Panc1 (cell line): ENCODE results near the gene FOXD4. TPM values are rescaled to one million over a fixed set of nuclear protein-coding genes. Genes with fewer than 3 reads are reported as not detected.
"Not testable (repeated sequence)": the region's sequence is repeated elsewhere in the genome, so short reads cannot be mapped to it uniquely, and the experiment has no call there.

ENCODE experiments used
- ATAC-seq: fragments of 200-7000 bp; cut with Tn5 transposase; 2 replicates; pipeline ENCODE4 v1.9.1; 2020; ENCODE audit warnings: mild to moderate bottlenecking, moderate library complexity
- BruUV-seq: library from RNA; stranded (reverse); fragments of 400-500 nt; replicated peaks from 2 replicates; lab custom pipeline; 2021; lab: Mats Ljungman, UMichigan
- CTCF ChIA-PET: fragments of 300-600 bp; sonication (Branson Sonifier 250); formaldehyde crosslinking; loops from one replicate; lab custom pipeline; 2022; ENCODE audit warnings: antibody characterized with exemption; lab: Charles Lee
- POLR2A ChIA-PET: fragments of 300-600 bp; sonication (Branson Sonifier 250); formaldehyde crosslinking; loops from one replicate; lab custom pipeline; 2022; ENCODE audit warnings: antibody characterized with exemption; lab: Charles Lee
- DNase-seq: peaks from one replicate; pipeline ENCODE4 v3.0.0-alpha.2; 2010; ENCODE audit warnings: low read depth, low spot score
- H3K27ac ChIP-seq: 2 replicates; pipeline ENCODE4 v1.5.1; 2011; ENCODE audit warnings: mild to moderate bottlenecking, low read length, inconsistent platforms
- H3K27me3 ChIP-seq: fragments of 200-500 bp; sonication (Bioruptor generic); 2 replicates; pipeline ENCODE4 v1.6.0; 2014; ENCODE audit warnings: low read length, inconsistent platforms; ENCODE audit not compliant: control insufficient read depth, insufficient read depth
- H3K36me3 ChIP-seq: fragments of 200-500 bp; sonication (Bioruptor generic); 2 replicates; pipeline ENCODE4 v1.5.1; 2014; ENCODE audit warnings: inconsistent platforms, mild to moderate bottlenecking, low read length, moderate library complexity; ENCODE audit not compliant: control insufficient read depth, insufficient read depth
- H3K4me1 ChIP-seq: 2 replicates; pipeline ENCODE4 v1.5.1; 2011; ENCODE audit warnings: inconsistent platforms, mild to moderate bottlenecking, low read length, moderate library complexity; ENCODE audit not compliant: control insufficient read depth, insufficient read depth
- H3K4me3 ChIP-seq, 2 experiments: 2 replicates each; pipeline ENCODE4 v1.5.1; 2011 to 2012; ENCODE audit warnings: low read depth in 2 of 2, low read length in 2 of 2, mild to moderate bottlenecking in 2 of 2, inconsistent platforms in 1 of 2, moderate library complexity in 1 of 2
- H3K9me3 ChIP-seq: fragments of 200-500 bp; sonication (Bioruptor generic); 2 replicates; pipeline ENCODE4 v1.5.1; 2014; ENCODE audit warnings: low read depth, mild to moderate bottlenecking, inconsistent platforms, low read length, moderate library complexity; ENCODE audit not compliant: control insufficient read depth, insufficient read depth
- in situ Hi-C: cut with HindIII; loops from 2 replicates; pipeline ENCODE4 v1.10.0; 2016; ENCODE audit warnings: low sequenced_read_pairs, low pct_unique_long_range_greater_than_20kb
- intact Hi-C: fragments of 100-400 bp; cut with micrococcal nuclease; formaldehyde crosslinking; loops from one replicate; pipeline ENCODE4 v1.10.0; 2022; ENCODE audit not compliant: unreplicated experiment
- total RNA-seq: library from RNA; stranded (reverse); gene quantifications from one replicate; pipeline ENCODE4 v1.2.1, GENCODE V29; 2021; ENCODE audit not compliant: unreplicated experiment

FOXD4 gene
- total RNA-seq, 1 experiment from 2014 or later, result 0.23 TPM

DNA sequence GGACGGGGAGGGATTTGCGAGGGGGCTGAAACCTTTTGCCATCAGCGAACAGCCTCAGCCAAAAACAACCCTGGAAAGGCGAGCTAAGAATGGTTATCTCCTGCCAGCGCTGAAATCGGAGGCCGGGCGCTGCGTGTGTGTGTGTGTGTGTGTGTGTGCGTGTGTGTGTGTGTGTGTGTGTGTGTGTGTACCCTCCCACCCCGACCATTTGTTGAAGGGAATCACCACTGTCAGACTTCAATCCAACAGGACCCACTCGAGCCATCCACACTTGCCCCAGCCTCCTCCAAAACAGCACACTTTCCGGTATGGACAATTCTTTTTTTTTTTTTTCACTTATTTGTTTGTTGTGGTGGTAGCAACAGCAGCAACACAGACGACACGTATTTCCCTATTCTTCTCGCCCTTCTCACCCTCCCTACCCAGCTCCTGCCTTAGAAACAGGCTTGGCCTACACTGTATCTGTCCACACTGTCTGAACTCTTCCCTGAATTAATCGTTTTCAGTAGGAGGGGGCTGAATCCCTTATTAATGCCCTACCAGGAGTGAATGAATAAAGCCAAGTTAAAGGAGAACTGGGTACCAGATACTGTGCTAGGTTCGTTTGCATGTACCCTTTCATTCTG lies 44.2 kb downstream of the FOXD4 start:
- ATAC-seq, intact Hi-C loops, in situ Hi-C loops, H3K27me3 ChIP-seq, H3K36me3 ChIP-seq, CTCF ChIA-PET, H3K4me1 ChIP-seq, BruUV-seq, H3K9me3 ChIP-seq, H3K4me3 ChIP-seq, H3K27ac ChIP-seq, DNase-seq, POLR2A ChIA-PET: not testable (repeated sequence)

DNA sequence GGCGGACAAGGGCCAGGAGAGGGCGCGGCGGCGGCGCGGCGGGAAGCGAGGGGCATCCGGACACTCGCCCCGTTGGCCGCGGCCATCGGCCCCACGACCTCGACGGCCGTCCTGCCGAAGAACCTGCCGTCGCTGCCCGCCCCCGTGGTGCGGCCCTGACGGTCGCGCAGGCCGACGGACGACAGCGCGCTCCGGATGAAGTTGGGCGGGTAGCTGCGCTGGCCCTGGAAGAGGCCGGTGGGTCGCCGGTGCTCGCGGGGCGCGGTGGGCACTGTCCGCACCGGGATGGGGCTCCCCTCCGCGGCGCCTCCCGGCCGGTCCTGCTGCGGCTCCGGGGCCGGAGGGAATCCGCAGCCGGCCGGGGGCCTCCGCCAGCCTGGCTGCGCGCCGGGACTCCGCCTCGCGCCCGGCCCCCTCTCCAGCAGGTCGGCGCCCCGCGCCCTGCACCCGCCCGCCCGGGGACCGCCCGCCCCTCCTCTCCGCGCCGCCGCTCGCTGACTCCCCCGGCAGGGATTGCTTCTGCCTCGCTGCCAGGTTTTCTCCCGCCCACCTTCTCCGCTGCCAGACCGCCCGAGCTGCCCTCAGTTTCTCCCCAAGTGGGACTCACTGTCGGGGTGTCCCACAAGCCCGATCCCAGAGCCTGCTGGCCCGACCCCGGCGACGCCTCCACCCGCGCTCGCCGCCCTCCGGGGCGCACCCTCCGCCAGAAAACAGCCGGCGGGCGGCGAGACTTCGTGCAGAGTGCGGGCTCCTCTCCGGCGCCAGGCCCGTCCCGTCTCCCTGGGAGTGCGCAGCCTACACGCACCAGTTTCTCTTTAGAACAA lies 44.9 kb downstream of the FOXD4 start:
- H3K36me3 ChIP-seq, H3K9me3 ChIP-seq, intact Hi-C loops, H3K27ac ChIP-seq, H3K27me3 ChIP-seq, H3K4me3 ChIP-seq, BruUV-seq, POLR2A ChIA-PET, CTCF ChIA-PET, H3K4me1 ChIP-seq, in situ Hi-C loops, DNase-seq: not testable (repeated sequence)
- ATAC-seq, result peak; percentile 53

Other genes with a start within 250 kb of the FOXD4 start
- 9.8 TPM for gene WASHC1, start 89.0 kb downstream of the FOXD4 start, total RNA-seq
- 16.6 TPM for gene ZNG1A, start 60.6 kb upstream of the FOXD4 start, total RNA-seq
- 1.4 TPM for gene DOCK8, start 96.4 kb upstream of the FOXD4 start, total RNA-seq